Skeletal muscle tissue (tissue), 4 donors: ENCODE measurements around the gene FNBP1L. TPM values are rescaled to one million over a fixed set of nuclear protein-coding genes. Genes with fewer than 3 reads are reported as not detected.
"Not testable (repeated sequence)": the region's sequence is repeated elsewhere in the genome, so short reads cannot be mapped to it uniquely, and the experiment has no call there.

Experiments
- H3K27ac ChIP-seq: one replicate; pipeline ENCODE4 v1.7.0; 2013; ENCODE audit warnings: mild to moderate bottlenecking, low read depth, low read length, inconsistent platforms
- H3K27me3 ChIP-seq, 3 donors: one replicate each; pipeline ENCODE4 v1.7.0; 2013; ENCODE audit warnings: low read length in 3 of 3; ENCODE audit not compliant: control insufficient read depth in 3 of 3, insufficient read depth in 3 of 3
- H3K36me3 ChIP-seq, 3 donors: one replicate each; pipeline ENCODE4 v1.7.0; 2013; ENCODE audit warnings: low read length in 3 of 3; ENCODE audit not compliant: control insufficient read depth in 3 of 3, insufficient read depth in 3 of 3
- H3K4me1 ChIP-seq, 3 donors: one replicate each; pipeline ENCODE4 v1.7.0; 2013; ENCODE audit warnings: low read length in 3 of 3, mild to moderate bottlenecking in 3 of 3; ENCODE audit not compliant: control insufficient read depth in 3 of 3, insufficient read depth in 3 of 3
- H3K4me3 ChIP-seq, 3 donors: one replicate each; pipeline ENCODE4 v1.7.0; 2013; ENCODE audit warnings: low read length in 3 of 3
- H3K9ac ChIP-seq, 3 donors: one replicate each; pipeline ENCODE4 v1.7.0; 2013; ENCODE audit warnings: low read length in 3 of 3, mild to moderate bottlenecking in 3 of 3, moderate library complexity in 2 of 3, low read depth in 1 of 3
- H3K9me3 ChIP-seq, 3 donors: one replicate each; pipeline ENCODE4 v1.7.0; 2013; ENCODE audit warnings: low read length in 3 of 3; ENCODE audit not compliant: control insufficient read depth in 3 of 3
- total RNA-seq: library from RNA; depleted of rRNA; stranded (reverse); fragments of >200 nt; gene quantifications from one replicate; pipeline ENCODE4 v1.2.3, GENCODE V29; 2014
- donor health status: Osteomylitis.

Gene FNBP1L
- total RNA-seq, 1 donor from 2014 or later, result 25.1 TPM

DNA sequence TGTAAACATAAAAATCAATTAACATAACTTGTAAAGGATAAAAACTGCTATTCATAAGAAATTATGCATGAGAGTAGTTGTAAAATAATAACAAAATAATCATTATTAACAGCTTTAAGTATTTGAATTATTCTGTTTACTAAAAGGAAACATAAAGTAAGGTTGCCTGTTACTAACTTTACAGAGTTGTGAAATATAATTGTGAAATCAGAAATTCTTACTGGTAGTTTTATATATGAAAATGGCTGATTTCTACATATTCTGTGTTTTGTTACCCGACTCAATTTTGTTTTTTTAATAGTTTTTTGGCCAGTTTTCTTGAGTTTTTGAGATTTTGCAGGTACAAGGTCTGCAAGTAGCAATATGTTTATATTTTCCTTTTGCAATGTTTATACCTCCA lies 27.8 kb downstream of the FNBP1L start:
- Histone ChIP-seq H3K27ac (no peak overlapping the region), H3K4me3 (no peak overlapping the region), H3K9me3 (peaks cover 0 to 8% (median 0%) of the 10 kb centered on the region in 3 donors), H3K4me1 (no peaks in the 10 kb centered on the region), H3K9ac (no peak overlapping the region), H3K36me3 (no peaks in the 10 kb centered on the region), H3K27me3 (no peaks in the 10 kb centered on the region)

DNA sequence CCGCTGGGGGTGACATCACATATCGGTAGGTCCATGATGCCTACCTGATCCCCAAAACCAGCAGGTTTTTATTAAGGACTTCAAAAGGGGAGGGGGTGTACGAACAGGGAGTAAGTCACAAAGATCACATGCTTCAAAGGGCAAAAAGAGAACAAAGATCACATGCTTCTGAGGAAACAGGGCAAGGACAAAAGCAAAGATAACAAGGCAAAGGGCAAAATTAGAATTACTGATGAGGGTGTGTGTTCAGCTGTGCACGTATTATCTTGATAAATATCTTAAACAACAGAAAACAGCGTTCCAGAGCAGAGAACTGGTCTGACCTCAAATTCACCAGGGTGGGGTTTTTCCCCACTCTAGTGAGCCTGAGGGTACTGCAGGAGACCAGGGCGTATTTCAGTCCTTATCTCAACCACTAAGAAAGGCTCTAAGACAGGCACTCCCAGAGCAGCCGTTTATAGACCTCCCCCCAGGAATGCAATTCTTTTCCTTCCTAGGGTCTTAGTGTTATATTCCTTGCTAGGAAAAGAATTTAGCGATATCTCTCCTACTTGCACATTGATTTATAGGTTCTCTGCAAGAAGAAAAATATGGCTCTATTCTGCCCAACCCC lies 31.3 kb downstream of the FNBP1L start:
- H3K4me1 ChIP-seq, H3K4me3 ChIP-seq, H3K9me3 ChIP-seq, H3K27me3 ChIP-seq, H3K27ac ChIP-seq, H3K36me3 ChIP-seq, H3K9ac ChIP-seq: not testable (repeated sequence)

DNA sequence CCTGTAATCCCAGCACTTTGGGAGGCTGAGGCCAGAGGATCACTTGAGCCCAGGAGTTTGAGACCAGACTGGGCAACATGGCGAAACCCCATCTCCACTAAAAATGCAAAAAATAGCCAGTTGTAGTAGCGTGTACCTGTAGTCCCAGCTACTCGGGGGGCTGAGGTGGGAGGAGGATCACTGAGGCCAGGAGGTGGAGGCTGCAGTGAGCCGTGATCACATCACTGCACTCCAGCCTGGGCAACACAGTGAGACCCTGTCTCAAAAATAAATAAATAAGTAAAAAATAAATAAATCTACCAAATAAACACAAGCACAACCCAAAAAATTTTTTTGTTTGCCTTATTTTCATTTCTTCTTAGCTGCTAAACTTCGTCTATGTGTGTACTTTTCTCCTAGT lies 34.0 kb downstream of the FNBP1L start:
- not testable (repeated sequence) for H3K27ac ChIP-seq, H3K9me3 ChIP-seq, H3K9ac ChIP-seq, H3K4me1 ChIP-seq, H3K36me3 ChIP-seq, H3K4me3 ChIP-seq, H3K27me3 ChIP-seq

DNA sequence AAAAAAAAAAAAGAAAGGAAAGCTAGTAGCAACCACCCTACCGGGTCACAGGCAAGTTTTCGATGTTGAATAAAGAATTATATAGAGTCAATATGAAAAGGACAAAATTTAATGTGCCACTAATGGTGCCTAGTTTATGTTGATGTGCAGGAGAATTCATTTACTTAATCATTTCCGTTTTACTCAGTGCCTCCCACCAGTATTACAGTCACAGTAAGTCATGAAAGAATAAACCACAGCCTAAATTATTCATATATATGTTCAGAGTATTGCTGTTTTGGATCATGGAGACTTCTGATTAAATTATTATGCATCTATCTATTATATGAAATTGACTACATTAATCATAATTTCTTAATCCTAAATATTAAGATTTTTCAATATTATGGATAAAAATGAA lies 35.3 kb downstream of the FNBP1L start:
- H3K9me3 ChIP-seq, result peaks cover 0 to 7% (median 0%) of the 10 kb centered on the region in 3 donors
- no peak overlapping the region for H3K9ac ChIP-seq
- H3K4me3 ChIP-seq, result no peak overlapping the region
- H3K4me1 ChIP-seq, result no peaks in the 10 kb centered on the region
- no peaks in the 10 kb centered on the region for H3K27me3 ChIP-seq
- H3K36me3 ChIP-seq, result no peaks in the 10 kb centered on the region
- no peak overlapping the region for H3K27ac ChIP-seq

DNA sequence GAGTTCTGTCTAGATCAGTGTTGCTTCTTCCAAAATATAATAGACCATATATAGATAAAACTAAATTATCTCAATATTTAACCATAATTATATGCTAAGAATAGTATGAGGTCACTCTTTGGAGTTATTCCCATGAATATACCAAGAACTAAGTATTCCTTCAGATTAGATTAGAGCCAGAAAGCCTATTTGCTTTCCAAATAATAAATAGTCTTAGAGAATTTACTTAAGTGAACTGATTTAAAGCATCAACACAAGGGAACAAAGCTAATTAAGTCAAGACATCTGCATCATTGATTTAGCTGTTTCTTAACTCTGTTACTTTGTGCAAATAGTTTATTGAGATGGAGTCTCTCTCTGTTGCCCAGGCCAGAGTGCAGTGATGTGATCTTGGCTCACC lies 35.7 kb downstream of the FNBP1L start:
- no peaks in the 10 kb centered on the region for H3K27me3 ChIP-seq
- no peak overlapping the region for H3K9ac ChIP-seq
- no peaks in the 10 kb centered on the region for H3K4me1 ChIP-seq
- H3K27ac ChIP-seq, result no peak overlapping the region
- no peaks in the 10 kb centered on the region for H3K36me3 ChIP-seq
- no peak overlapping the region for H3K4me3 ChIP-seq
- peaks cover 0 to 3% (median 0%) of the 10 kb centered on the region in 3 donors for H3K9me3 ChIP-seq

DNA sequence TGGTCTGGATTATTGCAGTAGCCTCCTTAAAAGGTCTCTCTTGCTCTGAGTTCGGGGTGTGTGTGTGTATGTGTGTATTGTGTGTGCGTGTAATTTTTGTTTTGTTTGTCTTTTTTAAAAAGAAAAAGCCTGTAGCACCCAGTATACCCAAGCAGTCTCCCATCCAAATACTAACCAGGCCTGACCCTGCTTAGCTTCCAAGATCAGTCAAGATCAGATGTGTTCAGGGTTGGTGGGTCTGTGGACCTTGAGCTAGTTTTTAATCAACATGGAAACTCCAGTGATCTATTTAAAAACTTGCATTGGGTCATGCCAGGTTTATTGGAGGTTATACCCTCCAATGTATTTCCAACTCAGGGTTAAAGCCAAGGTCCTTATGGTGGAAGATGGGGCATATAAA lies 40.3 kb downstream of the FNBP1L start:
- H3K27ac ChIP-seq, result no peak overlapping the region
- H3K9me3 ChIP-seq, result no peaks in the 10 kb centered on the region
- no peaks in the 10 kb centered on the region for H3K27me3 ChIP-seq
- H3K4me1 ChIP-seq, result no peaks in the 10 kb centered on the region
- H3K4me3 ChIP-seq, result no peak overlapping the region
- H3K9ac ChIP-seq, result no peak overlapping the region
- no peaks in the 10 kb centered on the region for H3K36me3 ChIP-seq

DNA sequence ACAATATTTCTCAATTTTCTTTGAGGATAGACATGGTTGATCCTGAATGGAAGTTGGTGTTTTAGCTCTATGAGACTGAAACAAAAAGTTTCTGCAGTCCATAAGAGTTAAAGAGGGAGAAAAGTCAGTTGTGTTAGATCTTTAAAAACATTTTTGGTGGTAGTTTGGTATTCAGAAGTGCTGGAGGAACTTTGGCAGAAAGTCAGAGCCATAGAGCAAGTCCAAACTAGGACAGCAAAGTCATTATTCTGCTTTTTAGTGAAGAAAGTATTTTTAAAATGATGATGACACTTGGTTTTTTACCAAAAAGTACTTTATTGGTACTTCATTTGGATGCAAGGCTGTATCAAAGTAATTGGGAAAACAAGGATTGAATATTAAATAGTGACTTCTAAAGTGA lies 41.8 kb downstream of the FNBP1L start:
- Histone ChIP-seq H3K27me3 (no peaks in the 10 kb centered on the region), H3K9ac (no peak overlapping the region), H3K4me3 (no peak overlapping the region), H3K4me1 (no peaks in the 10 kb centered on the region), H3K27ac (no peak overlapping the region), H3K9me3 (no peaks in the 10 kb centered on the region), H3K36me3 (no peaks in the 10 kb centered on the region)

DNA sequence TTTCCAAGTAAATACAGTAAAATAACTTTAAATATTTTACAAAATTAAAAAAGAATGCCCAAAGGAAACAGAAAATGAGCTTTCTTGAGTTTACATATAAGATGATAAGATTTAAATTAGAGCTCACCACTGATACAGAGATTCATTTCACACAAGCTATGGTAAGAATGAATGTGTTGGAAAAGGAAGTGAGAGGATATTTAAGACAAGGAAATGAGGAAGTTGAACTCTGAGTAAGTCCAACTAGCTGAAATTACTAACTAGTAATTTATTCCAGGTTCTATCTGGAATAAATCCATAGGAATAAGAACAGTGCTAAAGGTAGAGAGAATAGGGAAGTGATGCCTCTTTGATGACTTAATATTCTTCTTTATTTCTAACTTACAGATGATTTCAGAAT lies 42.4 kb downstream of the FNBP1L start:
- Histone ChIP-seq H3K36me3 (no peaks in the 10 kb centered on the region), H3K9ac (no peak overlapping the region), H3K4me1 (no peaks in the 10 kb centered on the region), H3K27me3 (no peaks in the 10 kb centered on the region), H3K27ac (no peak overlapping the region), H3K9me3 (no peaks in the 10 kb centered on the region), H3K4me3 (no peak overlapping the region)

DNA sequence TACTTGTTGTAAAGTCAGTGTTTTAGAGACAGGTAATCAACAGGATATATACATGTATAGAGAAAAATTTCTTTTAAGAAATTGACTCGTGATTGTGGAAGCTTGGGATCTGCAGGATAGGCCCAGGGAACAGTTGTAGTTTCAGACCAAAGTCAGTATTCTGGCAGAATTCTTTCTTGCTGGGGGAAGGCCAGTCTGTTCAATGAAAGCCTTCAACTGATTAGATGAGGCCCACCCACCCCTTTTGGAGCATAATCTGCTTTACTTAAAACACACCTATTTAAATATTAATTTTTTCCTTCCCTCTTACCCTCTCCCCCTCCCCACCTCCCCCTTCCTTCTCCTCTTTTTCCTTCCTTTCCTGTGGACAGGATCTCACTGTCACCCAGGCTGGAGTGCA lies 48.0 kb downstream of the FNBP1L start:
- H3K9me3 ChIP-seq, result no peaks in the 10 kb centered on the region
- no peaks in the 10 kb centered on the region for H3K4me1 ChIP-seq
- no peak overlapping the region for H3K4me3 ChIP-seq
- H3K27ac ChIP-seq, result no peak overlapping the region
- no peaks in the 10 kb centered on the region for H3K36me3 ChIP-seq
- no peak overlapping the region for H3K9ac ChIP-seq
- no peaks in the 10 kb centered on the region for H3K27me3 ChIP-seq

DNA sequence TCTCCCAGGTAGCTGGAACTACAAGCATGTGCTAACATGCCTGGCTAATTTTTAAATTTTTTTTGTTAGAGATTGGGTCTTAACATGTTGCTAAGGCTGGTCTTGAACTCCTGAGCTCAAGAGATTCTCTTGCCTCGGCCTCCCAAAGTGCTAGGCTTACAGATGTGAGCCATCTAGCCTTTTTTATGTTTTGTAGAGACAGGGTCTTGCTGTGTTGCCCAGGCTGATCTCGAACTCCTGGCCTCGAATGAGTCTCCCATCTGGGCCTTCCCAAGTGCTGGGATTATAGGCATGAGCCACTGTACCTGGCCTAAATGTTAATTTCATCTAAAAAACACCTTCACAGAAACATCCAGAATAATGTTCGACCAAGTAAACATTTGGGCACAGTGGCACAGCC lies 48.6 kb downstream of the FNBP1L start:
- Histone ChIP-seq H3K9ac (no peak overlapping the region), H3K27me3 (no peaks in the 10 kb centered on the region), H3K36me3 (no peaks in the 10 kb centered on the region), H3K9me3 (no peaks in the 10 kb centered on the region), H3K27ac (no peak overlapping the region), H3K4me1 (no peaks in the 10 kb centered on the region), H3K4me3 (no peak overlapping the region)

DNA sequence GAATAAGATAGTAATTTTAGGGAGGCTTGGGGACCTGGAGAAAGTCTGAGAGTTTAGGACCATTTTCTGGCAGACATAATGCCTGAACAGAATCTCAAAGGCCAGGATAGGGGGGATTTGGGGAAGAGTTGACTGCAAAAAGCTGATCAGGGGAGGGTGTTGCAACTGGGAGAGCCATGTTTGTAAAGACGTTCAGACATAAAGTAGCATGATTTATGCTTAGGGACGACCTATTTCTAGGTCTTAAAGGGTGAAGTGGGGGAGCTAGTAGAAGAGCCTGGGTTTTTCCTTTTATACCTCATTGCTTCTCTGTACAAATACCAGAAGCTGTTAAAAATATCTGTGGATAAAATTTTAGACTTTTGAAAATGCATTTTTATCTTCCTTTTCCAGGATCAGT lies 51.2 kb downstream of the FNBP1L start:
- no peaks in the 10 kb centered on the region for H3K9me3 ChIP-seq
- no peaks in the 10 kb centered on the region for H3K27me3 ChIP-seq
- no peak overlapping the region for H3K27ac ChIP-seq
- H3K4me1 ChIP-seq, result no peaks in the 10 kb centered on the region
- H3K9ac ChIP-seq, result no peak overlapping the region
- no peak overlapping the region for H3K4me3 ChIP-seq
- H3K36me3 ChIP-seq, result no peaks in the 10 kb centered on the region
